ENCODE measurements around the gene ABCA2.

- TF ChIP-seq CTCF (IDR thresholded peaks at IDR 0.05; ENCODE audit: insufficient read depth, low read length, poor library complexity, severe bottlenecking) (no peak), EZH2phosphoT487 (conservative IDR thresholded peaks at IDR 0.05; ENCODE audit: low read length) (no peak)
These were observed 55.3 kb downstream of the ABCA2 start for GRCh38 chr9:136972743-136973142.
